NCI-H2171 treated with DMSO at 0.1 percent for 48 hours (cell line): ENCODE measurements around the gene KLK8.

ENCODE experiments used
- DNase-seq: peaks from one replicate; lab custom pipeline; 2025; lab: John Stamatoyannopoulos, UW

The KLK8 gene

GRCh38 chr19:51001515-51001914 lies at the start of gene KLK8:
Gene KLK8 (minus strand): TSS chr19:51001604. CDS start chr19:51001167, 437 bp downstream.
- DNase-seq, result no peak

GRCh38 chr19:51047031-51047335 lies 45.6 kb upstream of the KLK8 start:
- no peak for DNase-seq

- no peak for DNase-seq
Observed at GRCh38 chr19:51044327-51044726, 42.9 kb upstream of the KLK8 start.

GRCh38 chr19:51043497-51043896 lies 42.1 kb upstream of the KLK8 start:
- DNase-seq, result no peak

GRCh38 chr19:51040151-51040550 lies 38.7 kb upstream of the KLK8 start:
- DNase-seq, result no peak

- DNase-seq, result no peak
Observed at GRCh38 chr19:51036519-51036918, 35.1 kb upstream of the KLK8 start.

GRCh38 chr19:51034704-51035103 lies 33.3 kb upstream of the KLK8 start, which contains the start of gene KLK12:
Gene KLK12 (minus strand): TSS chr19:51035002. CDS start chr19:51034621, 381 bp downstream.
- no peak for DNase-seq

GRCh38 chr19:51031880-51032225 lies 30.4 kb upstream of the KLK8 start:
- no peak for DNase-seq

- no peak for DNase-seq
Observed at GRCh38 chr19:51031220-51031879, 29.9 kb upstream of the KLK8 start.

- DNase-seq, result no peak
Observed at GRCh38 chr19:51030631-51031030, 29.2 kb upstream of the KLK8 start.

GRCh38 chr19:51029718-51030117 lies 28.3 kb upstream of the KLK8 start:
- no peak for DNase-seq

GRCh38 chr19:51027873-51028272 lies 26.5 kb upstream of the KLK8 start:
- no peak for DNase-seq

GRCh38 chr19:51027126-51027806 lies 25.9 kb upstream of the KLK8 start:
- no peak for DNase-seq

GRCh38 chr19:51026554-51026831 lies 25.1 kb upstream of the KLK8 start, which contains the start of gene KLK11:
Gene KLK11 (minus strand): TSS chr19:51026616. CDS start chr19:51025631, 985 bp downstream.
- no peak for DNase-seq

GRCh38 chr19:51025809-51026553 lies 24.6 kb upstream of the KLK8 start:
- no peak for DNase-seq

- no peak for DNase-seq
Observed at GRCh38 chr19:51025401-51025800, 24.0 kb upstream of the KLK8 start.

- no peak for DNase-seq
Observed at GRCh38 chr19:51024924-51025323, 23.5 kb upstream of the KLK8 start.

GRCh38 chr19:51023946-51024345 lies 22.5 kb upstream of the KLK8 start:
- DNase-seq, result no peak

- no peak for DNase-seq
Observed at GRCh38 chr19:51022526-51022925, 21.1 kb upstream of the KLK8 start.

- peak; percentile 24 for DNase-seq
Observed at GRCh38 chr19:51020988-51021651, 19.7 kb upstream of the KLK8 start.

GRCh38 chr19:51019544-51019925 lies 18.1 kb upstream of the KLK8 start, which contains the start of gene KLK10:
Gene KLK10 (minus strand): TSS chr19:51019709. CDS start chr19:51019130, 579 bp downstream.
- DNase-seq, result no peak

GRCh38 chr19:51018745-51019543 lies 17.5 kb upstream of the KLK8 start:
- no peak for DNase-seq
